Limb (tissue), 2 donors: ENCODE data around the gene HSPA2.
"Not testable (repeated sequence)": the region's sequence is repeated elsewhere in the genome, so short reads cannot be mapped to it uniquely, and the experiment has no call there.

Experiments
- DNase-seq, 2 donors: peaks; one replicate each; pipeline ENCODE4 v3.0.0-alpha.2; 2016; ENCODE audit errors: extremely low spot score in 2 of 2

Gene HSPA2

DNA sequence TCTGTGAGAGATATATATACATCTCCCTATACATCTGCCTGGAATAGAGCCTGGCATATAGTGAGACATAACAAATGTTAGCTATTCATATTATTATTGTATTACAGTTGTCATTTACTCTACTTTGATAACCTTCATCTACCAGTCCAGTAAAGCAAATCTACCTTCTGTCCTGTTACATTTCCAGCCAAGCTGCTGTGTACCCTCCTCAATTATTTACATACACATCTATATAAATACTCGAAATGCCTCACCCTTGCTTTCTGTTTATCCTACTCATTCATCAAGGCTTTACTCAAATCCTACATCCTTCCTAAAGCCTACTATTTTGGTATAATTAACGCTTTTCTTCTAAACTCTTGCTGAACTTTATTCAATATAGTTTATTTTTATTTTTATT, 27.3 kb upstream of the HSPA2 start:
- no peak for DNase-seq

- no peak for DNase-seq
These were observed 25.5 kb upstream of the HSPA2 start for GRCh38 chr14:64515053-64515452.

- DNase-seq = no peak
These were observed 23.6 kb upstream of the HSPA2 start for GRCh38 chr14:64516969-64517368.

- not testable (repeated sequence) for DNase-seq
These were observed 22.9 kb upstream of the HSPA2 start for GRCh38 chr14:64517667-64518066.

GRCh38 chr14:64518229-64518628, 22.3 kb upstream of the HSPA2 start:
- no peak for DNase-seq

- no peak for DNase-seq
These were observed 19.8 kb upstream of the HSPA2 start for GRCh38 chr14:64520699-64521098.

- no peak for DNase-seq
These were observed 17.8 kb upstream of the HSPA2 start for GRCh38 chr14:64522591-64523355.

GRCh38 chr14:64525354-64525753, 15.2 kb upstream of the HSPA2 start:
- DNase-seq = no peak

DNA sequence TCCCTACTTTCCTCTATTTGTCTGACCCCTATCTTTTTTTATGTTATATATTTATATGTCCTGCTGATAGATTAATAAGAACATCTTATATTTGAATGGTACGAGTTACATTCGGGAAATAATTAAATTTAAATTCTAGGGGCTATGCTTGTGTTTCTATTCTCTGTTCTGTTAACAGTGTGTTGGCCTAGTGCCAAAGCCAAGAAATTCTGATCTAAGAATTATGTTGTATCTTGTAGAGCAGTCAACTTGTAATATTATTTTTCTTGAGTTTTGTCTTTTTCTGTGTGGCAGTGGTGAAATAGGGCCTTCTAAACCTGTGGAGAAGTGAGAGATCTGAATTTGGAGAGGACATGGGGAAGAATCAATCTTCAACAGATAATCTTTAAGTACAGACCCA, 9.0 kb upstream of the HSPA2 start:
- DNase-seq = no peak

DNA sequence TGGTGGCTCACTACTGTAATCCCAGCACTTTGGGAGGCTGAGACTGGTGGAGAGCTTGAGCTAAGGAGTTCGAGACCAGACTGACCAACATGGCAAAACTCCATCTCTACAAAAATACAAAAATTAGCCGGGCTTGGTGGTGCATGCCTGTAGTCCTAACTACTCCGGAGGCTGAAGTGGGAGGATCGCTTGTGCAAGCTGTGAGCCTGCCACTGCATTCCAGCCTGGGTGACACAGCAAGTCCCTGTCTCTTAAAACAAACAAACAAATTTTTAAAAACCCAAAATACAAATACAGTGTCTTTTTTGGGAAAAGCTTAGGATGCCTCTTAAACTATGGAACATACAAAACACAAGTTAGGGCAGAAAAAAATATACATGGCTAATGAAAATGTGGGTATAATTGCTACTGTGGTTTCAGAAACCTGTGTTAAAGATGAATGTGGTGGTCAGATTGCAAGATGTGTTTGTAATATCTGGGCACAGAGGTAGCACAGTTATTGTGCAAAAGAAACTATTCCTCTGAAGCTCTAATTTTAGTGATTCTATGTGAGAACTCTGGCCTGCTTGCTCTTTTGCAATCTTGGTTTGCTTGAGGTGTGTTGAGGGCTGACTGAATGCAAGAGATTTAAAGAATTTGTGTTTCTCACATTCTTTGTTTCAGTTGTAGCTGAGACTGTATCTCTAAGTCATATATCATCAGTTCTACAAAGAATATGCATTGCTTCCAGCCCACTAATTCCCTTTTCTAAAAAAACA, 3.9 kb upstream of the HSPA2 start:
- no peak for DNase-seq

GRCh38 chr14:64541261-64541971, 875 bp downstream of the HSPA2 start:
- peak in 1 of 2 donors; percentile 63 for DNase-seq

GRCh38 chr14:64541972-64542835, 1.7 kb downstream of the HSPA2 start:
- DNase-seq = peak in 1 of 2 donors; percentile 37

DNA sequence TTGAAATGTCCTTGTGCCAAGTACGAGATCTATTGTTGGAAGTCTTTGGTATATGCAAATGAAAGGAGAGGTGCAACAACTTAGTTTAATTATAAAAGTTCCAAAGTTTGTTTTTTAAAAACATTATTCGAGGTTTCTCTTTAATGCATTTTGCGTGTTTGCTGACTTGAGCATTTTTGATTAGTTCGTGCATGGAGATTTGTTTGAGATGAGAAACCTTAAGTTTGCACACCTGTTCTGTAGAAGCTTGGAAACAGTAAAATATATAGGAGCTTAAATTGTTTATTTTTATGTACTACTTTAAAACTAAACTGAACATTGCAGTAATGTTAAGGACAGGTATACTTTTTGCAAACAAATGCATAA, 2.3 kb downstream of the HSPA2 start:
- no peak for DNase-seq

DNA sequence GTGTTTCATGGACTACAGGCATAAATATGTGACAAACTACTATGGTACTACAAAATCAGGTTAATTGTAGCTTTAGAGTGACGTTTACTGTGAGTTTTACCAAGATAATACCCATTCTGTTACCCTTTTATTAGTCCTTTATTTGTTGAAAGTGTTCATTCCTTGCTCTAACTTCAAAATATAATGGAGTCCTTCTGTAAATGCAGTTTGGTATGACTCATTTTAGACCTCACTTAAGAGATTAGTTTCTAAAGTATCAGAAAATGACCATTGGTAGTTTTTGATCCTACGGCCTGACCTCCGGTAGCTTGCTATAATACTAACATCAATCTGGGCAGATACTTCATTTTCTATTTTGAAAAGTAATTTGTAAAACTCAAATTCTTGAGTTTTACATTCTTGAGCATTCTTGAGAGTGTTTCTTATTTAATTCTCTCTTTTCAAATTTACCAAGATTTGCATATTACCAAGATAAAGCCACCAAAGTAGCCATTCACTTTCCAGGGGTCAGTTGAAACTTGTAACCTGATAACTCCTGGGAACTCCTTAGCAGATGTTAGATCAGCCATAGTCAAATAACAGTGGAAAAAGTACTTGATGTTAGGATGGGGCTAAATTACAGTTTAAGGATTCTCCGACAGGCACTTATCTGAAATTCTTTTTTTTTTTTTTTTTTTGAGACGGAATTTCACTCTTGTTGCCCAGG, 4.2 kb downstream of the HSPA2 start:
- DNase-seq = no peak

DNA sequence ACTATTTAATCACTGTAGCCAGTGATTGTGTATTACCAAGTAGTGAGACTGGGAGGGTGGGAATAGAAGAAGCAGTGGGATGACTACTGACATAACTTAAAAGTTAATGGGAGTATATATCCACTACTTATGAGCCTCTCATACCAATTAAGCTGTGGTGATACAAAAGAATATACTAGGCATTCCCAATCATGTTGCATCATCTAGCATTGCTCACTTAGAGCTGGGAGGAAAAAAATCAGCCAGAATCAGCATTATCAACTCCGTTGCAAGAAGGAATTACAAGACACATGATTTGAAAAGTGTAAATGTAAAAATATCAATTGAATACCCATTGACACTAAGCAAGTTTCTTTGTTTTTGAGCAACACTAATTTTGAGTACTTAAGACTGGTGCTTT, 8.5 kb downstream of the HSPA2 start:
- DNase-seq = no peak

DNA sequence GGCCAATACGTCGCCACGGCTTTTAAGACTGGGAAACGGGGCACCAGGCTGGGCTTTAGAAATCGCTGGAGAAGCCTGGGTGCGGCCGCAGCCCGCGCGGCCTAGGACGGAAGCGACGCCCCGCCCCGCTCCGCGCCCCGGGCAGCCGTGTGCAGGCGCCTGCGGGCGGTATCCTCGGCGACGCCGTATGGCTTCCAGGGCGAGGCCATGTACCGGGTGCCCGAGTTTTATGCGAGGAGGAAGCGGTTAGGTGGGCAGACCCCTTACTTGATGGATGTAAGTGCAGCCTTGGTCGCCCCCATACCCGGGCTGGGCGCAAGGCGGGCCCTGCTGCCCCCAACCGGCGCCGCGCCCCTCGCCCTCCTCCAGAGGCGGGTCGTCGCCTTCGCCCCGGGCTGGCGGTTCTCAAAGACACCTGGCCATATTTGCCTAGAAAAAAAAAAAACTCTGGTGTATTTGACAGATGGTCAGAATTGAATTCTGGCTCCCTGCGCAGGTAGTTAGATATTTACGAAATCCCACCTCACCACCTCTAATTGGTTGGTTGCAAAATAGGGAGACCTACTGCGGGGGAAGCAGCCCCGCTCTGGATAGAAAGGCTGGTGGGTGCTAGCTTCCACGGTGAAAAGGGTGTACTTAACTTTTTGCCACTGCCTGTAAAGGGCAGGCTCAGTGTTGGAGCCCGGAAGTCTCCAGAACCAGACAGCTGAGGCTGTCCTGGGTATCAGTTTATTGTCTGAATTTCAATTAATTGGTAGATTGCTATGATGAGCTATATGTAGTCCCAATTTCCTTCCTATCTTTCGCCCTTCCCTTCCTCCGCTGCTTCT, 9.5 kb downstream of the HSPA2 start, which contains the start of gene PPP1R36:
Gene PPP1R36 (plus strand): TSS at position 171 of the 830 bp plus-strand sequence. CDS start 37 bp downstream, at position 208.
- peak in 1 of 2 donors; percentile 66 for DNase-seq

GRCh38 chr14:64550621-64551333, 10.2 kb downstream of the HSPA2 start:
- no peak for DNase-seq

DNA sequence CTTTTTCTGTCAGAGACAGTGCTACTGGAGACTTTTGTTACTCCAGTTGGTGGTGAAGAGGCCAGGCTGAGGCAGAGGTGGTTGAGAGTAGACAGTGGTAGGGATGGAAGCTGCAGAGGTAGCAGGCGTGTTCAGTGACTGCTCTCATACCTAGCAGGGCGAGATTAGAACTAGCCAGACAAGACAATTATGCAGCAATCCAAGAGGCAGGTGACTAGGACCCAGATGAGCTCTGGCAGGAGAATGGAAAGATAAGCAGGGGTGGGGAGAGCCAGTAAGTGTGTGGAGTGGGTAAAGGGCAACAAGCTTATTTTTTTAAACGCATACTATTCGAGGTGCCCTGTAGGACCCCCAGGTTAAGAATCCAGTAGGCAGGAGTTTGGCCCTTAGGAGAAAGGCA, 14.0 kb downstream of the HSPA2 start:
- no peak for DNase-seq

- DNase-seq = no peak
These were observed 16.0 kb downstream of the HSPA2 start for GRCh38 chr14:64556526-64556925.
